PC-9 (cell line): Measurements from ENCODE around the gene LIMS1.

Experiments
- CTCF ChIP-seq: fragments of 200-600 bp; sonication (generic); conservative IDR thresholded peaks from 2 replicates; pipeline ENCODE4 v1.6.1; 2017; ENCODE audit warnings: mixed run types, antibody characterized with exemption, mild to moderate bottlenecking, moderate library complexity
- EZH2 ChIP-seq: fragments of 200-600 bp; sonication (generic); IDR thresholded peaks from 2 replicates; pipeline ENCODE4 v1.8.0; 2017; ENCODE audit warnings: antibody characterized with exemption, low read depth

GRCh38 chr2:108587621-108588020, 53.4 kb downstream of the LIMS1 start:
- TF ChIP-seq CTCF (no peak), EZH2 (no peak)
